K562 (cell line): ENCODE measurements around the gene MIDN. TPM values are rescaled to one million over a fixed set of nuclear protein-coding genes. Genes with fewer than 3 reads are reported as not detected.
A peak's percentile ranks its signal among the peaks of the same experiment; 100 is the strongest.

ENCODE experiments used
- ATAC-seq: fragments of 200-7000 bp; cut with Tn5 transposase; 3 replicates; pipeline ENCODE4 v1.9.1; 2020; ENCODE audit warnings: moderate library complexity
- BruUV-seq: library from RNA; stranded (reverse); fragments of 400-500 nt; replicated peaks from 2 replicates; lab custom pipeline; 2021; lab: Mats Ljungman, UMichigan
- CTCF ChIA-PET: fragments of 300-600 bp; formaldehyde crosslinking; extraction: SDS; loops from one replicate; lab custom pipeline; 2021; ENCODE audit warnings: low intra/inter-chr PET ratio; lab: Yijun Ruan, JAX
- POLR2A ChIA-PET: fragments of 300-600, 350-650 bp; sonication (Branson Sonifier 250); formaldehyde crosslinking; extraction: SDS; loops from one replicate; lab custom pipeline; 2021; ENCODE audit warnings: antibody characterized with exemption, inconsistent platforms; lab: Yijun Ruan, JAX
- DNase-seq, 4 experiments: peaks; one replicate each; pipeline versions ENCODE4 v3.0.0 to v3.0.0-alpha.2; 2011 to 2018; ENCODE audit warnings: low spot score in 3 of 4, mixed read lengths in 3 of 4; ENCODE audit errors: extremely low read depth in 1 of 4
- FAIRE-seq: peaks from 2 replicates; lab custom pipeline; 2011; peaks lifted over from hg19 to GRCh38; lab: Jason Lieb, UNC
- H2AFZ ChIP-seq: 2 replicates; pipeline ENCODE4 v1.6.0; 2011; ENCODE audit warnings: low read depth, low read length, control low read depth, inconsistent platforms
- H3K27ac ChIP-seq: fragments of 200-600 bp; 3 replicates; pipeline ENCODE4 v1.8.0; 2011; ENCODE audit warnings: low read depth, mild to moderate bottlenecking, control low read depth, inconsistent platforms, low read length, moderate library complexity, mixed read lengths; ENCODE audit errors: extremely low read depth
- H3K27me3 ChIP-seq, 2 experiments: fragments of 300-600 bp in 1 of 2; 2 replicates in 1 of 2; 3 replicates in 1 of 2; pipeline versions ENCODE4 v1.6.0 to v1.8.0; 2011; ENCODE audit warnings: inconsistent platforms in 2 of 2, low read length in 2 of 2, mild to moderate bottlenecking in 1 of 2, mixed read lengths in 1 of 2, moderate library complexity in 1 of 2; ENCODE audit not compliant: control insufficient read depth in 2 of 2, insufficient read depth in 2 of 2
- H3K36me3 ChIP-seq: fragments of 300-600 bp; 3 replicates; pipeline ENCODE4 v1.8.0; 2011; ENCODE audit warnings: mild to moderate bottlenecking, low read length, inconsistent platforms; ENCODE audit not compliant: control insufficient read depth, insufficient read depth
- H3K4me1 ChIP-seq, 2 experiments: fragments of 200-600 bp in 1 of 2; replicated peaks in 1 of 2; 2 replicates in 1 of 2; 3 replicates in 1 of 2; pipeline versions ENCODE4 v1.5.1 to v1.8.0; 2011; ENCODE audit warnings: inconsistent platforms in 2 of 2, low read length in 2 of 2, mild to moderate bottlenecking in 1 of 2, mixed read lengths in 1 of 2, moderate library complexity in 1 of 2; ENCODE audit not compliant: control insufficient read depth in 2 of 2, insufficient read depth in 2 of 2
- H3K4me2 ChIP-seq: 2 replicates; pipeline ENCODE4 v1.6.1; 2011; ENCODE audit warnings: low read length, control low read depth, inconsistent platforms, mixed read lengths; ENCODE audit not compliant: insufficient read depth
- H3K4me3 ChIP-seq: fragments of 200-600 bp; sonication (generic), shearing (Covaris generic); 2 replicates; pipeline ENCODE4 v1.5.1; 2016; ENCODE audit warnings: control low read depth, inconsistent platforms
- H3K79me2 ChIP-seq: fragments of 200-600 bp; 3 replicates; pipeline ENCODE4 v1.8.0; 2011; ENCODE audit warnings: low read length, inconsistent platforms; ENCODE audit not compliant: control insufficient read depth, insufficient read depth
- H3K9ac ChIP-seq, 2 experiments: 2 replicates each; pipeline versions ENCODE4 v1.6.0 to v1.6.1; 2011; ENCODE audit warnings: low read depth in 2 of 2, low read length in 2 of 2, control low read depth in 1 of 2, inconsistent platforms in 1 of 2, mild to moderate bottlenecking in 1 of 2, mixed read lengths in 1 of 2; ENCODE audit not compliant: insufficient read depth in 1 of 2
- H3K9me1 ChIP-seq: one replicate; pipeline ENCODE4 v1.6.0; 2011; ENCODE audit warnings: inconsistent platforms, mild to moderate bottlenecking, low read length, moderate library complexity; ENCODE audit not compliant: control insufficient read depth, insufficient read depth
- H3K9me3 ChIP-seq: replicated peaks from 2 replicates; pipeline ENCODE4 v1.5.1; 2011; ENCODE audit warnings: low read depth, low read length, inconsistent platforms; ENCODE audit not compliant: control insufficient read depth, insufficient read depth
- H4K20me1 ChIP-seq: replicated peaks from 2 replicates; pipeline ENCODE4 v1.6.1; 2011; ENCODE audit warnings: low read length, inconsistent platforms, mixed read lengths; ENCODE audit not compliant: control insufficient read depth, insufficient read depth
- MAFG ChIP-seq: fragments of 450-650 bp; conservative IDR thresholded peaks from 2 replicates; pipeline ENCODE4 v1.6.1; 2016; ENCODE audit warnings: missing genetic modification characterization, missing compliant biosample characterization
- MEIS2 ChIP-seq: fragments of 450-650 bp; IDR thresholded peaks from 2 replicates; pipeline ENCODE4 v1.6.1; 2014; ENCODE audit warnings: mild to moderate bottlenecking; ENCODE audit not compliant: partially characterized antibody
- PKNOX1 ChIP-seq: fragments of 450-650 bp; IDR thresholded peaks from 2 replicates; pipeline ENCODE4 v1.6.1; 2016
- POLR2B ChIP-seq: fragments of 450-650 bp; IDR thresholded peaks from 2 replicates; pipeline ENCODE4 v1.6.1; 2018; ENCODE audit warnings: low read depth; ENCODE audit not compliant: partially characterized antibody
- POLR2G ChIP-seq: fragments of 200-400 bp; formaldehyde crosslinking; IDR thresholded peaks from 2 replicates; pipeline ENCODE4 v1.6.1; 2017; ENCODE audit warnings: low read depth, mild to moderate bottlenecking, antibody characterized with exemption, low read length, moderate library complexity
- RBFOX2 ChIP-seq: fragments of 200-400 bp; formaldehyde crosslinking; IDR thresholded peaks from 2 replicates; pipeline ENCODE4 v1.6.1; 2017; ENCODE audit warnings: low read depth, mild to moderate bottlenecking, low read length, moderate library complexity
- WGBS: fragments of 100-300 bp; shearing (Covaris generic); methylation state at CpG from one replicate; pipeline ENCODE4 v1.1.6; 2016; ENCODE audit warnings: low coverage, mixed read lengths; ENCODE audit not compliant: insufficient coverage; ENCODE audit errors: missing lambda C conversion rate; 5-methylcytosine and 5-hydroxymethylcytosine counted together
- in situ Hi-C: fragments of 300-500 bp; cut with MboI; formaldehyde crosslinking; loops from 4 replicates; pipeline ENCODE4 v1.15.0; 2018; ENCODE audit warnings: inconsistent platforms, mixed read lengths
- intact Hi-C: fragments of 100-400 bp; cut with micrococcal nuclease; formaldehyde crosslinking; loops from 2 replicates; pipeline ENCODE4 v1.14.2; 2022
- polyA plus RNA-seq, 8 experiments: library from polyadenylated mRNA; depleted of rRNA in 4 of 8; stranded (reverse) in 5 of 8; unstranded in 3 of 8; fragments of >200 nt; fragmentation: Nextera tagmentation in 2 of 8; fragmentation: Illumina TruSeq in 1 of 8; extraction: Ambion mirVana in 2 of 8; extraction: Trizol in 1 of 8; gene quantifications; 2 replicates each; pipeline versions ENCODE4 v1.2.1 to v1.2.3, GENCODE V29; 2011 to 2014; ENCODE audit warnings: inconsistent platforms in 1 of 8, missing spikeins in 1 of 8
- total RNA-seq, 7 experiments: library from RNA; depleted of rRNA in 6 of 7; stranded (reverse); fragments of >200 nt in 6 of 7; fragmentation: Illumina TruSeq in 2 of 7; extraction: Trizol in 2 of 7; gene quantifications; 2 replicates each; pipeline versions ENCODE4 v1.2.1 to v1.2.3, GENCODE V29; 2011 to 2021; ENCODE audit warnings: low replicate concordance in 1 of 7

The MIDN gene
- total and polyA plus RNA-seq, 9 of the 15 experiments (the other 6 are each of a cell fraction or from before 2014, with no cell fraction given): 0.17 to 120 (median 10.1) TPM

GRCh38 chr19:1213391-1214286 lies 34.7 kb upstream of the MIDN start:
- no peak overlapping the region for H3K4me3 ChIP-seq
- H3K36me3 ChIP-seq: peaks cover 79% of the 10 kb centered on the region; the same call in 2 of the 3 replicates
- H3K4me1 ChIP-seq: peaks cover 27 to 81% of the 10 kb centered on the region in 2 experiments
- no peak overlapping the region for H3K4me2 ChIP-seq
- H3K9me1 ChIP-seq: peaks cover 26% of the 10 kb centered on the region
- peaks cover 70% of the 10 kb centered on the region for H4K20me1 ChIP-seq
- H3K9ac ChIP-seq: peak overlapping the region in 1 of 2 experiments; percentile 11; a peak in 1 of 4 replicates
- no TSS peak for BruUV-seq
- in situ Hi-C loops: no loop called here
- peaks cover 97% of the 10 kb centered on the region for H3K79me2 ChIP-seq
- no peaks in the 10 kb centered on the region for H3K27me3 ChIP-seq
- H2AFZ ChIP-seq: no peak overlapping the region
- ChIA-PET POLR2A (interaction anchor here (0.5 to 1.2 kb wide), 4 partner anchors 10 to 227 kb away, joined by 3 to 5 read pairs (median 4); partner anchors contain the start of gene GPX4), CTCF (interaction anchor here (0.5 kb wide), 1 partner anchor 100 kb away, joined by 3 read pairs; no protein-coding TSS in a partner anchor)
- ATAC-seq (no peak), DNase-seq (no peak), FAIRE-seq (no peak)
- TF ChIP-seq POLR2B (peak; percentile 22), RBFOX2 (peak; percentile 13; the same call in 1 of the 2 replicates), MEIS2 (no peak), PKNOX1 (peak; percentile 19; the same call in 1 of the 2 replicates), MAFG (no peak), POLR2G (peak; percentile 68)
- H3K9me3 ChIP-seq: no peaks in the 10 kb centered on the region
- intact Hi-C loops: no loop called here
- no peak overlapping the region; the same call in 2 of the 3 replicates for H3K27ac ChIP-seq
- 88% methylated on average over 35 of the region's 39 CpGs for WGBS
